ENCODE data around the gene TP53RK.
"Not testable (repeated sequence)": the region's sequence is repeated elsewhere in the genome, so short reads cannot be mapped to it uniquely, and the experiment has no call there.

TP53RK gene

DNA sequence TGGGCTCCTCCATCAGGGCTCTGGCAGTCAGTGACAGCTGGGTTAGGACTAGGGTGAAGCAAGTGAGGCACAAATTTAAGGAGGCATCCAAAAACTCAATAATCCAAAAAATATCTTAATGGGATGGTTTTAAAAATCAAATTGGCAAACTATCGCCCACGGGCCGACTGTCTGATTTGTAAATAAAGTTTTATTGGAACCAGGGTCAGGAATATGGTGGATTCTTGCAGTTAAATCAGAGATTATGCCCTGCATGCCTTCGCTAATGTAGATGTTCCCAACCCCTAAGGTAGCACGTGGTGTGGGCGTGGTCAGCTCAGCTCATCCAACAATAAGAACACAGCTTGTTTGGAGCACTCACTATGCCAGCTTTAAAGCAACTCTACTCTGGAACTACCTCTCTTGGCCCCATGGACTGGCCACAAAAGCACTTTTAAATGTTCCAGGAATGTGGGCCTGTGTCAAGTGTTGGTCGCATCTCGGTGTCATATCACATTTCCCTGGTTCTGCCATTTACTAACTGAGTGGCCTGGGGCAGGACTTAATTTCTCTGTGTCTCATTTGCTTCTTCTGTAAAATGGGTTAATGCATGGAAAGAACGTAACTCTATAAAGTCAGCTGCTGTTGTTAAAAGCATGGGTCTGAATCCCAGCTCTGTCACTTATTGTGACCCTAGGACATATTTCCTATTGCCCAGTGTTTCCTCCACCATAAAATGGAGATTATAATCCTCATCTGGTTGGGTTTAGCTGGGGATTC is 7.0 kb downstream of the TP53RK start:
- DNase-seq, result no peak

DNA sequence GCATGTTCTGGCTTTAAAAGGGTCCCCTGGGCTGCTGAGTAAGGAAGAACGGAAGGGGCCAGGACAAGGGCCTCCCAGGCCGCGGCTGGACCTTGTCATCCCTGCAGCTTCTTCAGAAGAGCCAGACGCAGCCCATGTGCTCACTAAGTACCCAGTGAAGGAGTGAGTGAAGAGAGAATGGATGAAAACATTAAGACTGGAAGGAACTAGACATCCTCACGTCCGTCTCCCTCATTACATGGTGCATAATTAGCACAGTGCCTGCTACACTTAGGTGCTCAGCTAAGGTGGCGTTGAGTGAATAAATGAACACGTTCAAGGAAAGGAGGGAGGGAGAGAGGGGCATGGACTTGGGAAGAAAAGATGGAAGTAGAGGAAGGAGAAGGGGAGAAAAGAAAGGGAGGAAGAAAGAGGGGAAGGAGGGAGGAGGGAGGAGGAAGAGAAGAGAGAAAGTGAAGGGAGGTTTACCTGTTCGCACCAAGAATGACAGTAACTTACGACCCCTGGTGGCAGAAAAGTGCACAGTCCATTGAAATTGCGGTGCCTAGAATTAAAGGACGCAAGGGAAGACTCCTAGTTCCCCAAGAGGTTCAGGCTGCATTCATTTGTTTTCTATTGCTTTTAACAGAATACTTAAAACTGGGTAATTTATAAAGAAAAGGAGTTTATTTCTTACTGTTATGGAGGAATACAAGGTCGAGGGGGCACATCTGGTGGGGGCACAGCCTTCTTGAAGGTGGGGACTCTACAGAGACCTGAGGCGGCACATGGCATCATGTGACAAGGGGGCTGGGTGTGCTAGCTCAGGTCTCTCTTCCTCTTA is 8.0 kb downstream of the TP53RK start:
- peak; percentile 49 for DNase-seq

DNA sequence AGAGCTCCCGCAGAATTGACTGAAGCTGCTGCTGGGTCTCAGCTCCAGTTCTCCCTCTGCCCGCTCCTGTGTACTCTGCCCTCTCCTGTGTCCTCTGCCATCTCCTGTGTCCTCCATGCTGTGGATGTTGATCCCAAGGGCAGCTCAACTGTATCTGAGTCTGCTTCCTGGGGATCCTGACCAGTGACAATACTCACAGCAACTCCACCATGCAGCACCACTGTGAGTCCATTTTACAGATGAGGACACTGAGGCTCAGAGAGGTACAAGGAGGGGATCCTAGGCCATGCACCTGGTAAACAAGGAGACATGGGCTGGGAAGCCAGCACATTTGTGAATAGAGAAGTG is 8.6 kb downstream of the TP53RK start:
- DNase-seq, result no peak

DNA sequence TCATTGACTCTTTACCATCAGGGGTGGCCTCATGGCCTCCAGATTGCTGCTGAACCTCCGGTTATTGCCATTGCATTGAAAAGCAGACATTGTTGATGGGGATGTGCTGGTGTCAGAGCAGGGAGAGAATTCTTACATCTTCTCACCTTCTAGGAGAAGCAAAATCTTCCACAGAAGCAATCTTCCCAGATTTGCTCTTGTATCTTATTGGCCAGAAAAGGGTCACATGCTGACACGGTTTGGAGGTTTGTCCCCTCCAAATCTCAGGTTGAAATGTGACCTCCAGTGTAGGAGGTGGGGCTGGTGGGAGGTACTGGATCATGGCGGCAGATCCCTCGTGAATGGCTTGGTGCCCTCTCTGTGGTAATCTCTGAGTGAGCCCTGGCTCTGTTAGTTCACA is 10.7 kb downstream of the TP53RK start:
- no peak for DNase-seq

DNA sequence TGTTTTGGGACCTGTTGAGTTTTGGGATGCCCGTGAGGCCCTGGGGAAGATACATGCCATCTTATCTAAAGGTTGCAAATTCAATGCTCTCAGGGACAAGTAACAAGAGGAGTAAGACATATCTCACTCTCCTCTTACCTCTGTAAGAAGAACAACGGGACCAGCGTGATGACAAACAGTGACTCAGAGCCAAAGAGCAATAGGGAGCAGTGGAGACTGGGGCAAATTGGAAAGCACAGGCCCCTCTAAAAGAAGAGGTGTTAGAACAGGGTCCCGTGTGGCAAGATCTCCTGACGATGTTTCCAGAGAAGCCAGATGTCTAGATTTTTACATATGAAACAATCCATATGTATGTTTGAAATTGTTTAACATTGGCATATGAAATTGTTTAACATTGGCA is 11.6 kb downstream of the TP53RK start:
- DNase-seq, result no peak

DNA sequence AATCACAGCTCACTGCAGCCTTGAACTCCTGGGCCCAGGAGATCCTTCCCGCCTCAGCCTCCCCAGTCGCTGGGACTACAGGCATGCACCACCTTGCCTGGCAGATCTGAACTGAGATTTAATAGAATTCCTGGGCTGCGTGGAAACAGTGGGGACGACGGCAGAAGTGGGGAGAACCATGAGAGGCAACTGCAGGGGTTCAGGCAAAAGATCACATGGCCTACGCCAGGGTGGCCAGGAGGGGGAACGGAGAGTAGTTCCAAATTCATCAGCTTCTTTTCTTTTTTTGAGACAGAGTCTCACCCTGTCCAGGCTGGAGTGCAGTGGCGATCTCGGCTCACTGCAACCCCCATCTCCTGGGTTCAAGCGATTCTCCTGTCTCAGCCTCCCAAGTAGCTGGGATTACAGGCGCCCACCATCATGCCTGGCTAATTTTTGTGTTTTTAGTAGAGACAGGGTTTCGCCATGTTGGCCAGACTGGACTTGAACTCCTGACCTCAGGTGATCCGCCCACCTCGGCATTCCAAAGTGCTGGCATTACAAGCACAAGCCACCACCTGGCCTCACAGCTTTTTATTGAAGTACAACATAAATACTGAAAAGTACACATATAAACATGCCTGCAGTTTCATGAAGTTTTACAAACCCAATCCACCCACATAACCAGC is 12.5 kb downstream of the TP53RK start:
- not testable (repeated sequence) for DNase-seq

DNA sequence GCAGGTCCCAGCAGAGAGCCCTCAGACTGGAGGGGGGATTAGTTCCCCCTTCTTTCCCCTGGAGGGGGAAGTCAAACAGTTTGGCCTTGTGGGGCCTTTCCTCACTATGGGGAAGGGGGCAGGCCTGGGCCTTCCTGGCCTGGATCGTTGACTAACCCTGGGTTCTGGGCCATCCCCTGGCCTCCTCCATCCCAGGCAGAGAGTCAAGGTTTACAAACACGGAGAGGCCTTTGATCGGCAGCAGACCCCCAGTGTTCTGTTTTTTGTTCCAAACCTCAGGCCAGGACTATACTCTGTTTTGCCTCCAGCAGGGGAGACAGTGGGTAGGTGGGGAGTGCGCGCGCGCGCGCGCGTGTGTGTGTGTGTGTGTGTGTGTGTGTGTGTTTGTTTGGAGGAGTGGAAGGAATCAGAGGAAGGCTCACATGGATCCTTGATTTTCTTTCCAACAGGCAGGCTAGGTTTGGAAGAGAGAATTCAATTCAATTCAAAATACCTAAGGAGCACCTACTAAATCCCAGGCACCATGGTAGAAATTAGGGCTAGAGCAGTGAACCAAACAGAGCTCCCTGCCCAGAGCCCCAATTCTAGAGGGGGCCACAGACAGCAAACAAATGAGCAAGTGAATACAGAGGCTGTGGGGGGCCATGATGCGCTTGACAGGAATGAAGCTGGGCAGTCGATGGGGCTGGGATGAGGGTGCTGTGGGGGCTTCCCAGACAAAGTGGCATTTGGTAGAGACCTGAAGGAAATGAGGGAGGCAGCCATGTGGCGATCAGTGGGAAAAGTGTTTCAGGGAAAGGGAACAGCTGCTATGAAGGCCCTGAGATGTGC is 14.8 kb downstream of the TP53RK start:
- DNase-seq, result no peak

DNA sequence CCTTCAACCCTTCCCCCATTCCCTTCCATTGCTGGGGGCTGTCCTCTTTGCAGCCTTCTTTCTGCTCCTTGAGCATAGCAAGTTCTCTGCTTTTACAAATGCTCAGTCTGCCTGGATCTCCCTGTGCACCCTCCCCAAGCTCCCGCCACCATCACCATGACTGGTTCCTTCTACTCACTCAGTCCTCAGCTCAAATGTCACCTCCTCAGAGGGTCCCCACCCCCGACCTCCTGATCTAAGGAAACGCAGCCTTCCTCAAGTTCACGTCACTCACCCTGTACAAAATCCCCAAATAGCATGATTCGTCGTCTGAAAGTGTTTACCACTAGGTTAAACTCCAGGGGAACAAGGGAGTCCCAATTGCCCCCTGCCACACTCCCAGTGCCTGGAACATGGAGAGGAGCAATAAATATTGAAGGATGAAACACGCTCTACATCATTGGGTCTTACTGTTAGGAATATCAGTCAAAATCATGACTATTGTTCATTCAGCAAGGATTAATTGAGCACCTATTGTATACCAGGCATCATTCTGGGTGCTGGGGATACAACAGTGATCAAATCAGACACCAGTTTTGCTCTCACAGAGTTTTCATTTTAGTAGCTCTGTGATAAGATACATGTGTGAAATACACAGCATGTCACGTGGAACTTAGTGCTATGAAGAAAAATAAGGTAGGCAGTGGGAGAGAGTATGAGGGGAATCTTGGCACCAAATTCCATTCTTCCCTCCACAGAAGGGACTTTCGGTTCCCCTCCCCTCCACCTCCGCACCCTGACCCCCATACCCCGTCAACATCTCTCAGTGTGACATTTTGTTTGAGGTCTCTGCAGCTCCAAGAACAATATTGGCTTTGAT is 15.6 kb downstream of the TP53RK start:
- DNase-seq, result no peak

DNA sequence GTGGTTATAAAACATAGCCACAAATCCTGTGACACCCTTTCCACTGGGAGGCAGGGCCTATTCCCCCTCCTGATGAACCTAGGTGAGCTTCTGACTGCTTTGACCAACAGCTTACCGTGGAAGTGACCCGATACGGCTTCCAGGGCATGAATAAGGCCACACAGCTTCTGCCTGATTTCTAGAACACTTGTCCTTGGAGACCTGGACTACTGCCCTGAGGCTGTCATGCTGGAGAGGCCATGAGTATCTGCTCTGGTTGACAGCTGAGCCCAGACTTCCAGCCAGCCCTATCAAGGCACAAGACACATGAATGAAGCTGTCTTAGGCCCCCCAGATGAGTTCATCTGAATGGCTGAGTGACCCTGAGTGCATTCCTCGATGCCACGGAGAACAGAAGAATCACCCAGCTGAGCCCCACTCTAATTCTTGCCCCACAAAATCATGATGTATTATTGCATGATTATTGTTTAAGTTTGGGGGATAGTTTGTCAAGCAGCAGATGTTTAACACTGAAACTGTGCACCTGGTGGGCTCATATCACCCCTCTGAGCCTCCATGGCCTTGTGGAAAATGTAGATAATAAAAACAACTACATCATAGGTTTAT is 16.6 kb downstream of the TP53RK start:
- no peak for DNase-seq

DNA sequence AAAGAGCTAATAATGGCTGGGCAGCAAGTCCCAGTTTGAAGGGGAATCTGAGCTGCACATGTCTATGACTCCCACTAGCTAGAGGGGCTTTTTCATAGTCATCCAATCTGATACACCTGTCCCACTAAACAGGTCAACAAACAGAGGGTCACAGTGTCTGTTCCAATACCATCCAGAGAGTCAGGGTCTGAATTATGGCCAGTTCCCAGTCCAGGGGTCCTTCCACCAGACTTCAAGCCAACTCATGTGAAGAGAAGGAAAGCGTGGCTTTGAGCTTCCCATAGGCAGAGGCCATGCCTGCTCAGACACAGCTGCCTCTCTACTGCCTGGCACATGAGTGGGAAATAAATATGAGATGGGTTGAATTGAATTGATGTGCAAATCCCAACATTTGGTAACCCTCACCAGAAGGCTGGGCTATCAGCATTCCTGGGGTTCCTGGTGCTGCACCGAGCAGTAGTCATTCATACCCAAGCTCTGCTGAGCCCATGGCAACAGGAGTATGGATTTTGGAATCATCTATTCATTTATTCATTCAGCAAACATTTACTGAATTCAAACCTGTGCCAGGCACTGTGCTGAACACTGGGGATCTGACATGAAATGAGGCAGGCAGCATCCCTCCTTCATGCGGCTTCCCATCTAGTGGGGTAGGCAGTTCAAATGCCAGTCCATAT is 17.2 kb downstream of the TP53RK start:
- DNase-seq, result no peak

DNA sequence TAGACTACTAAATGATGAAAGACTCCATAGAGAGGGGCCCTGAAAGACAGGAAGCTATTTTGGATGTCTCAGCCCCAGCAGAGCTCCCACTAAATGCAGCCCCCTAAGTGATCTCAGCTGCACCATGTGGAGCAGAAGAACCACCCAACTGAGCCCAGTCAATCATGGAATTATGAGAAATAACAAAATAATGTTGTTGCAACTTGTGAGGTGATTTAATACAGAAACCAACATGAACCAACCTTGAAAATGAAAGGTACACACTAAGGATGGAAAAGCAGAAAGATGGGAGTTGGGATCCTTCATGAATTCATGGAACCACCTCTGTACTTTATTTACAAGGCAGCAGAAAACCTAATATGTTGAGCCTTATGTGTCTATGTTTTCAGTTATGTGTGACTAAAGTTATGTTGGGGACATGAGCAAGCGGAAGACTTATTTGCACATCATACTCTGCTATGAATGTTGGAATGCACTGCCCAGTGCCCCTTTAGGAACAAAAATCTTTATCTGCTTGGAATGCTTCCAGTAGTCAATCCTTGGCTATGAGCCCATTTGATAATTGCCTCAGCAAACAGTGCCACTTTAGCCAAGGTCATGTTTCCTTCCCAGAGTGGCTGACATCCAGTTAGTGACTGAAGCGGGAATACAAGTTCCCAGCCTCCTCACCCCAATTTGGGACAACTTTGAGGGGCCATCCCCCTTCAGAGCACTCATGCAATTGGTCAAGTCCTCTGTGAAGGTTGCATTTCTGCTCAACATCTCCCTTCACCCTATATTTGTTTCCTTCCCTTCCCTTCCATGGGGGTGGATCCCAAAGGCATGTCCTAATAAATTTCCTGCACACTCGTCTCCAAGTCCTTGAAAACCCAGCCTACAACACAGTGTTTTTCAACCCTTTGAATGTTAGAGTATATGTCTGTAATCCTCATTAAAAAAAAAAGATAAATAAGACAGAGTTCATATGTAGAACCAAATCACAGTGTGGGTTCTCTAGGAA is 18.4 kb downstream of the TP53RK start:
- DNase-seq, result no peak

DNA sequence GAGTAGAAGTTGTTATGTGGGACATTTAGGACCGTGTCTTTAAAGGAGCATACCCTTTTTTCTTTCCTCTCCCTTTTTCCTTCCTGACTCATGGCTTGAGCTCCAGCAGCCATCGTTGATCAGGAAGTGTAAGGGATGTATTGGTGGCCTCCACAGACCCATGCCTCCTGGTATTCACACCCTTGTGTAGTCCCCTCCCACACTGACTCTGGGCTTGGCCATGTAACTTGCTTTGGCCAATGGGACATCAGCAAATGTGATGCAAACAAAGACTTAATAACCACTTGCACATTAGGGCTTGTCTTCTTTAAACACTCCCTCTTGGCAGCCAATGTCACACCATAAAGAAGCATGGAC is 19.0 kb downstream of the TP53RK start:
- no peak for DNase-seq

DNA sequence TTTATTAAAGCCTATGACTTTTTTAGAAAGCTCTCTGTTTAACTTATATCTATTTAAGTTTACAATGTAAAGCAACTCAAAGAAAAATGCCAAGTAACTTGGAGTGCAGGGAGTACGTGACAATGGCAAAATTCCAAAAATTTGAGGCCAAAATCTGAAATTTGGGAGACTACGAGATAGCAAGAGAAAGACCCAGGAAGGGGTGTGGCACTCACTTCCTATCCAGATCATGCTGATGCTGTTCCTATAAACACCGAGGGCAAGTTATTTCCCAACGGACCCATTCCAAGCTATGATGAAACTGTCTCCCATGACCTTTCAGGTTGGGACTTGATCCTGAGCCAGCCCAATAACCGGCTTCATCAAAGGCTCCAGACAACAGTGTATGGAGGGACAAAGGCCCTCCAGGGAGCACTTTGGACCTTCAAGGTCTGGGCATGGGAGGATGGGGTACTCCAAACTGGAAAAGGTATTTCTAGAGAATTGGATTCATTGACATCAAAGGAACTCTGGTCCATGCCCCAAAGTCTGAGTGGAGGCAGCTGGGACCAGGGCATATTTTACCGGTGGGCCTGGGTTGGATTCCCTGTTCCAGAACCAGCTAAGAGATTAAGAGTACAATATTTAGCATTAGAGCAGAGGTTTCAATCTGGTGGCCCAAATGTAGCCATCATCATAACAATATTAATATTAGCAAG is 22.3 kb downstream of the TP53RK start:
- DNase-seq, result no peak

DNA sequence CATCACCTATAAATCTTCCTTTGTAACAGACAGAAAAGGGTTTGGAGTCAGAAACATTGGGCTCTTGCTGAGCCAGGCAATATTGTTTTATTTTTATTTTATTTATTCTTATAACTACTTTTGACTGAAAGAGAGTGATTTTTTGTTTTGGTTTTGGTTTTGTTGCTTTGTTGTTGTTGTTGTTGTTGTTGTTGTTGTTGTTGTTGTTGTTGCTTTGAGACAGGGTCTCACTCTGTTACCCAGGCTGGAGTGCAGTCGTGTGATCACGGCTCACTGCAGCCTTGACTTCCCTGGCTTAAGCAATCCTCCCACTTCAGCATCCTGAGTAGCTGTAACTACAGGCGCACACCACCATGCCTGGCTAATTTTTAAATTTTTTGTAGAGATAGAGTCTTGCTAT is 22.9 kb downstream of the TP53RK start:
- no peak for DNase-seq

DNA sequence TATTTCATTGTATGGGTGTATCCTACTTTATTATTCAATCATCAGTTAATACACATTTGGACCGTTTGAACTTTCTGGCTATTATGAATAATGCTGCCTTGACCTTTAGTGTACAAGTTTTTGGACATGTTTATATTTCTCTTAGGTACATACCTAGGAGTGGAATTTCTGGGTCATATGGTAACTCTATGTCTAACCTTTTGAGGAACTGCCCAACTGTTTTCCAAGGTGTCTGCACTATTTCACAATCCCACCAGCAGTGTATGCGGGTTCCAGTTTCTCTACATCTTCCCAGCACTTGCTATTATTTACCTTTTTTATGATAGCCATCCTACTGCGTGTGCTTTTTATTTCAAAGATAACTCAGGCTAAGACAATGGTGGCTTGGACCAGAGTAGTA is 23.6 kb downstream of the TP53RK start:
- no peak for DNase-seq

DNA sequence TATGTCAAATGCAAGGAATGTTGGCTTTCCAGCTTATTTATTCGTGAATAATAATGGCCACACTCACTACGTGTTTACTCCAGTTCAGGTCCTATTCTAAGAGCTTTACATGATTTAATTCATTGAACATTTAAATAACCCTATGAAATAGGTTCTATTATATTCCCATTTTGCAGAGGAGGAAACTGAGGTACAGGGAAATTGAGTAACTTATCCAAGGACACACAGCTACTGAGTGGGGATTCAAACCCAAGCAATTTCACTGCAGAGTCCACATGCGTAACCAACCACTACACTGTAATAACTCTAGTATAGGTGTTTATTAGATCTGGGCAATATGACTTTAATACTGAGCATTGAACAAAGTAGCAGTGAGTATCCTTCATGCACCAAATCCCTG is 25.7 kb downstream of the TP53RK start:
- no peak for DNase-seq

DNA sequence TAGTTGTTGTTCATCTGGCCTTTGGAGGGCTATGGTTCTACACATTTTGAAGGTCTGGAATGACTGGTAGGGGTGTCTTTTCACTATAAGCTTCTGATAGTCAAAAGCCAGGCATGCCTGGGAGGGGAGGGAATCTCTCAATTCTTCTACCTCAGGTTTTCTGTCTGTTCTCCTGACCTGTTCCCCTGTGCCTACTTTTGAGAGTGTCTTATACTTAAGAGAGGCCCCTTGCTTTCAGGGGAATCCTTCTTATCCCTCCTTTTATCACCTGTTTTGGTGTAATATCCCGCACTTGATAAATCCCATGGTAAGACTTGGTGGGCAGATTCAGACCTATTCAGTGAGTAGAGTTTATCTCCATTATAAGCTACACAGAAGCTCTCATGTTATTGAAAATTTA is 27.6 kb downstream of the TP53RK start:
- DNase-seq, result no peak

DNA sequence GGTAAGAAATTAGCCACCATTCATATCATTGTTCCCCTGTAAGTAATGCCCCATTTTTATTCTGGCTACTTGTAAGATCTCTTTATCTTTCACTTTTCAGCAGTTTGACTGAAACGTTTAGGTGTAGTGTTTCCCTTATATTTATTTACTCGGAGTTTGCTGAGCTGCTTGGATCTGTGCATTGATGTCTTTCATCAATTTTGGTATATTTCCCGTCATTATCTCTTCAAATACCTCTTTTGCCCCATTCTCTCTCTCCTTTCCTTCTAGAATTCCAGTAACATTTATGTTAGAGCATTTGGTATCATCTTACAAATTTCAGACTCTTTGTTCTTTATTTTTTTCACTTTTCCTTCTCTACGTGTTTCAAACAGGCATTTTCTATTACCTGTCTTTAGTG is 28.8 kb downstream of the TP53RK start:
- DNase-seq, result no peak

DNA sequence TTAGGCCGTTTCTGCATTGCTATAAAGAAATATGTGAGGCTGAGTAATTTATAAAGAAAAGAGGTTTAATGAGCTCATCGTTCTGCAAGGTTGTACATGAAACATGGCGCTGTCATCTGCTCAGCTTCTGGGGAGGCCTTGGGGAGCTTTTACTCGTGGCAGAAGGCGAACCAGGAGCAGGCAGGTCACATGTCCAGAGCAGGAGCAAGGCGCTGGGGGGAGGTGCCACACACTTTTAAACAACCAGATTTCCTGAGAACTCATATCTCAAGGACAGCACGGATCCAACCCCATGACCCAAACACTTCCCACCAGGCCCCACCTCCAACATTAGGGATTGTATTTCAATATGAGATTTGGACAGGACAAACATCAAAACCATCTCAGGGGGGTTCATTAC is 31.6 kb downstream of the TP53RK start:
- DNase-seq, result no peak
